GM21528 (cell line): Measurements from ENCODE around the gene CLSTN2.

Experiments used
- ATAC-seq: cut with Tn5 transposase; IDR thresholded peaks from one replicate; pipeline ENCODE4 v1.9.1; 2021; ENCODE audit warnings: mild to moderate bottlenecking, moderate library complexity; ENCODE audit not compliant: unreplicated experiment, low FRiP score

CLSTN2 gene

GRCh38 chr3:140599009-140599408 is 664.0 kb downstream of the CLSTN2 start:
- ATAC-seq, result no peak

DNA sequence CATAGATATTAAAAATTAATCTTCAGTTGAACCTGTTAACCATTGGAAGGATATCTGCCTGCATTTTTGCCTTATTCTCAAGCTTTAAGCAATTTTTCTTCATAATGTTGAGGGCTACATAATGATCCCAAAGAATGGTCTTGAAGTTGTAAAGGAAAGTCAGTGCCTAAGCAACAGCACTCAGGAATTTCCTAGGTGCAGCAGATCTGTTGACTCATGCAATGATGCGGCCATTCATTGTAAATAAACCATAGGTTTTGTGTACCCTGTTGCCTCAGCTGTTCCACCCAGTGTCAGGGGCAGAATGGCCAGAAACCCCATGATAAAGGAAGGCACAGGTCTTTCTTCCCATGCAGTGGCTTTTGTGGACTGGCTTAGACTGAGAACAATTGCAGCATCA is 664.5 kb downstream of the CLSTN2 start:
- no peak for ATAC-seq

DNA sequence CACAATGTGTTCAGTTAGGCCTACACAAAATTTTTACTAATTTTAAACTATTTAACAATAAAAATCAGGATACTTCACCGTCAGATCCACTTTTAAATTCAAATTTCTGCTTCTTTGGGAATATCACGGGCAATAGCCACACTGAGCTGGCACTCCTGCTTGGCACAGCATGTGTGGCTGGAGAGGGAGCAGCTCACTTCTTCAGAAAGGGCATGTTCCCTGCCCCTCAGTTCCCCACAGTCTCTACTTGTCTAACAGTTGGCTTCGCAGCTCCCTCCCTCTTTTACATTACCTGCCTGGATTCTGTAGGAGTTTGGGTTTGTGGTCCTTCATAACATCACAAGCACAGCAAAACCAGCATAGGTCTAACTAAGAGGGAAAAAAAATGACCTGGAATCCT is 666.9 kb downstream of the CLSTN2 start:
- no peak for ATAC-seq

DNA sequence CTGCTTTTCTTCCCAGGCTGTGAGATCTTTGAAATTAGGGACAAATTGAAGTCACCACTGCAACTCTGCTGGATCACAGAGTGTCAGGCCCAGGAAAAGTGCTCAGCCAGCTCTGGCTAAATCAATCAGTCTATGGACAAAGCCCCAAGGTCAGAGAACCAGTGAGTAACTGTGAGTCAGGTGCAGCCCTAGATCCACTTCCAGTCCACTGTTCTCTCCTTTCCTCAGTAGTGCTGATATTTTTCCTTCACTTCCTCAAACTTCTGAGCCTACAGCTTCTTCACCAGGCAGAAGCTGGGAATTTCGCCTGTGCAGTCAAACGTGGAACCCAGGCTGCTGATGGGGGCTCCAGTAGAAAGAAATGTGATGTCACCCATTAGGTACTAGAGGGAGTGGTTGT is 667.8 kb downstream of the CLSTN2 start:
- no peak for ATAC-seq

DNA sequence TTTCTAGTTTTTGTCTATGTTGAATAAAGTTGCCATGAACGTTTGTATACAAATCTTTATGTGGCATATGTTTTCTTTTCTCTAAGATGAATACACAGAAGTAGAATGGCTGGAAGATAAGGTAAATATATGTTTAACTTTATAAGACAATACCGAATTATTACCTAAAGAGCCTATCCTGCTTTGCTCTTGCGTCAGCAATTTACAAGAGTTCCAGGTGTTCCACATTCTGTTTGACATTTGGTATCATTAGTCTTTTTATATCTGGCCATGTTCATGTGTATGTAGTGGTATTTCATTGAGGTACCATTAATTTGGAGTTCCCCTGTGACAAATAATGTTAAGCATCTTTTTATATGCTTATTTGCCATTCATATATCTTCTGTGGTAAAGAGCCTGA is 668.8 kb downstream of the CLSTN2 start:
- ATAC-seq, result no peak

GRCh38 chr3:140610544-140610943 is 675.6 kb downstream of the CLSTN2 start:
- no peak for ATAC-seq

GRCh38 chr3:140614001-140614400 is 679.0 kb downstream of the CLSTN2 start:
- ATAC-seq, result no peak

- ATAC-seq, result no peak
Observed at GRCh38 chr3:140617135-140617534, 682.1 kb downstream of the CLSTN2 start.

DNA sequence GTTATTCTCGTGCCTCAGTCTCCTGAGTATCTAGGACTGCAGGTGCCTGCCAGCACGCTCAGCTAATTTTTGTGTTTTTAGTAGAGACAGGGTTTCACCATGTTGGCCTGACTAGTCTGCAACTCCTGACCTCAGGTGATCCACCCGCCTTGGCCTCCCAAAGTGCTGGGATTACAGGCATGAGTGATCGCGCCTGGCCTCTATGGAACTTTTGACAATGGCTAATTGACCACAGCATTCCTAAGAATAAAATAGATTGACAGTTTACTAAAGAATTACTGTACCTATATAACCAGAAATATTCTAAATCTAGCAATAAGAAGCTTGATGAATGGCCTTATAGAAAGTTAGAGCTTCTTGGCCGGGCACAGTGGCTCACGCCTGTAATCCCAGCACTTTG is 691.9 kb downstream of the CLSTN2 start:
- ATAC-seq, result no peak
